Gastrocnemius medialis (tissue), 4 donors: ENCODE measurements around the gene DHPS. TPM values are rescaled to one million over a fixed set of nuclear protein-coding genes. Genes with fewer than 3 reads are reported as not detected.

Experiments used
- ATAC-seq, 2 donors: fragments of 150-250 bp; one replicate each; pipeline ENCODE4 v1.9.1; 2016
- DNase-seq, 2 donors: peaks; one replicate each; pipeline ENCODE4 v3.0.0-alpha.2; 2019
- H3K27ac ChIP-seq, 4 donors: fragments of 200-600 bp; sonication (generic); 1 replicate in 1 of 4; 2 replicates in 3 of 4; pipeline ENCODE4 v1.5.1; 2016 to 2018; ENCODE audit warnings: mild to moderate bottlenecking in 2 of 4, moderate library complexity in 1 of 4
- H3K27me3 ChIP-seq, 3 donors: fragments of 200-600 bp; sonication (generic) in 2 of 3; 1 replicate in 1 of 3; 2 replicates in 2 of 3; pipeline versions ENCODE4 v1.5.1 to v1.6.0; 2016 to 2019; ENCODE audit warnings: mild to moderate bottlenecking in 1 of 3, moderate library complexity in 1 of 3
- H3K36me3 ChIP-seq, 2 donors: fragments of 200-600 bp; sonication (generic) in 1 of 2; one replicate each; pipeline ENCODE4 v1.5.1; 2017 to 2018
- H3K4me1 ChIP-seq, 2 donors: fragments of 200-600 bp; sonication (generic) in 1 of 2; one replicate each; pipeline ENCODE4 v1.5.1; 2016 to 2017; ENCODE audit warnings: mild to moderate bottlenecking in 2 of 2
- H3K4me3 ChIP-seq, 4 donors: fragments of 200-600 bp; sonication (generic) in 3 of 4; 1 replicate in 1 of 4; 2 replicates in 3 of 4; pipeline ENCODE4 v1.5.1; 2016 to 2019; ENCODE audit warnings: mild to moderate bottlenecking in 2 of 4
- H3K9me3 ChIP-seq, 3 donors: fragments of 200-600 bp; sonication (generic) in 2 of 3; 1 replicate in 1 of 3; 2 replicates in 2 of 3; pipeline ENCODE4 v1.5.1; 2016 to 2019
- POLR2A ChIP-seq, 2 donors: fragments of 450-650 bp; IDR thresholded peaks; one replicate each; pipeline ENCODE4 v1.6.1; 2017; ENCODE audit warnings: antibody characterized with exemption in 2 of 2, mild to moderate bottlenecking in 2 of 2, moderate library complexity in 2 of 2
- in situ Hi-C, 4 donors: fragments of 200-750 bp; cut with MboI; loops; one replicate each; pipeline versions ENCODE4 v1.15.0 to v1.8.0; 2017; ENCODE audit warnings: low sequenced_read_pairs in 4 of 4
- intact Hi-C: fragments of 100-400 bp; cut with DNase I; formaldehyde crosslinking; loops from one replicate; pipeline ENCODE4 v1.15.1; 2023; ENCODE audit warnings: low total_unique reads
- total RNA-seq, 4 donors: library from RNA; depleted of rRNA; stranded (reverse); fragments of >200 nt; gene quantifications; one replicate each; pipeline versions ENCODE4 v1.1.0 to v1.2.3, GENCODE V29; 2016
- TF ChIP-seq, protein P1 (sequence below), 5 experiments: fragments of 450-650 bp in 3 of 5; fragments of 200-600 bp in 2 of 5; sonication (generic) in 2 of 5; IDR thresholded peaks in 4 of 5; conservative IDR thresholded peaks in 1 of 5; 1 replicate in 4 of 5; 2 replicates in 1 of 5; pipeline ENCODE4 v1.5.1; 2016 to 2019; ENCODE audit warnings: antibody characterized with exemption in 5 of 5, mild to moderate bottlenecking in 3 of 5, moderate library complexity in 3 of 5

DHPS gene
- total RNA-seq, 4 donors from 2014 or later, result 115 to 184 (median 127) TPM

GRCh38 chr19:12695096-12695495, 13.4 kb upstream of the DHPS start:
- Histone ChIP-seq H3K27me3 (no peaks in the 10 kb centered on the region), H3K9me3 (no peaks in the 10 kb centered on the region), H3K4me1 (peaks cover 9 to 16% of the 10 kb centered on the region in 2 donors), H3K27ac (no peak overlapping the region), H3K36me3 (peaks cover 0 to 4% of the 10 kb centered on the region in 2 donors), H3K4me3 (no peak overlapping the region)
- intact Hi-C loops (no loop called here), in situ Hi-C loops (no loop called here)
- ATAC-seq, result no peak
- TF ChIP-seq, protein P1, sequence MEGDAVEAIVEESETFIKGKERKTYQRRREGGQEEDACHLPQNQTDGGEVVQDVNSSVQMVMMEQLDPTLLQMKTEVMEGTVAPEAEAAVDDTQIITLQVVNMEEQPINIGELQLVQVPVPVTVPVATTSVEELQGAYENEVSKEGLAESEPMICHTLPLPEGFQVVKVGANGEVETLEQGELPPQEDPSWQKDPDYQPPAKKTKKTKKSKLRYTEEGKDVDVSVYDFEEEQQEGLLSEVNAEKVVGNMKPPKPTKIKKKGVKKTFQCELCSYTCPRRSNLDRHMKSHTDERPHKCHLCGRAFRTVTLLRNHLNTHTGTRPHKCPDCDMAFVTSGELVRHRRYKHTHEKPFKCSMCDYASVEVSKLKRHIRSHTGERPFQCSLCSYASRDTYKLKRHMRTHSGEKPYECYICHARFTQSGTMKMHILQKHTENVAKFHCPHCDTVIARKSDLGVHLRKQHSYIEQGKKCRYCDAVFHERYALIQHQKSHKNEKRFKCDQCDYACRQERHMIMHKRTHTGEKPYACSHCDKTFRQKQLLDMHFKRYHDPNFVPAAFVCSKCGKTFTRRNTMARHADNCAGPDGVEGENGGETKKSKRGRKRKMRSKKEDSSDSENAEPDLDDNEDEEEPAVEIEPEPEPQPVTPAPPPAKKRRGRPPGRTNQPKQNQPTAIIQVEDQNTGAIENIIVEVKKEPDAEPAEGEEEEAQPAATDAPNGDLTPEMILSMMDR (IDR thresholded peaks at IDR 0.05 in 4 of 5, conservative IDR thresholded peaks at IDR 0.05 in 1 of 5), result no peak
- TF ChIP-seq POLR2A (IDR thresholded peaks at IDR 0.05), result no peak
- DNase-seq, result no peak

DNA sequence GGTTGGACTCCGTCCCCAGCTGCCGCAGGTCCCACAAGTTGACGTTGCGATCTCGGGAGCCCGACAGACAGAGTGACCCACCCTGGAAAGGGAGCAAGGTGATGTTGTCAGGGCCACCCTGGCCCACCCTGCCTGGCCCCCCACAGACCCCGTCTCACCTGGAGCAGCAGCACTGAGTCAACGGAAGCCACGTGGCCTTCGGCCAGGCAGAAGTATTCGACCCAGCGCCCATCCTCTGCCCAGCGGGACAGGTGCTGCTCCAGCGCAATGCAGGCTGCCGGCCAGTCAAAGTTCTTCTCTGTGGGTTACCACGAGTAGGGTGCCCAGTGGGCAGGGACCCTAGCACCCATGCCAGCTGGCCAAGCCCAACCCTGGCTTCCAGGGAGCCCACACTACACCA, 13.0 kb upstream of the DHPS start:
- no peaks in the 10 kb centered on the region for H3K27me3 ChIP-seq
- ATAC-seq (no peak), DNase-seq (no peak)
- peaks cover 9 to 16% of the 10 kb centered on the region in 2 donors for H3K4me1 ChIP-seq
- in situ Hi-C loops, result no loop called here
- H3K4me3 ChIP-seq, result no peak overlapping the region
- no peaks in the 10 kb centered on the region for H3K9me3 ChIP-seq
- intact Hi-C loops, result no loop called here
- no peak overlapping the region for H3K27ac ChIP-seq
- no peak for TF ChIP-seq POLR2A (IDR thresholded peaks at IDR 0.05)
- TF ChIP-seq, protein P1 (IDR thresholded peaks at IDR 0.05 in 4 of 5, conservative IDR thresholded peaks at IDR 0.05 in 1 of 5), result no peak
- H3K36me3 ChIP-seq, result no peaks in the 10 kb centered on the region

GRCh38 chr19:12692960-12693359, 11.3 kb upstream of the DHPS start:
- intact Hi-C loops (no loop called here), in situ Hi-C loops (no loop called here)
- no peaks in the 10 kb centered on the region for H3K36me3 ChIP-seq
- H3K4me3 ChIP-seq, result no peak overlapping the region
- H3K4me1 ChIP-seq, result peaks cover 9 to 16% of the 10 kb centered on the region in 2 donors
- no peaks in the 10 kb centered on the region for H3K27me3 ChIP-seq
- no peak for ATAC-seq
- H3K27ac ChIP-seq, result no peak overlapping the region
- no peak for TF ChIP-seq POLR2A (IDR thresholded peaks at IDR 0.05)
- TF ChIP-seq, protein P1 (IDR thresholded peaks at IDR 0.05 in 4 of 5, conservative IDR thresholded peaks at IDR 0.05 in 1 of 5), result no peak
- no peaks in the 10 kb centered on the region for H3K9me3 ChIP-seq
- DNase-seq, result no peak

- TF ChIP-seq, protein P1 (IDR thresholded peaks at IDR 0.05 in 4 of 5, conservative IDR thresholded peaks at IDR 0.05 in 1 of 5), result no peak
- TF ChIP-seq POLR2A (IDR thresholded peaks at IDR 0.05), result no peak
- no peaks in the 10 kb centered on the region for H3K36me3 ChIP-seq
- in situ Hi-C loops (no loop called here), intact Hi-C loops (no loop called here)
- DNase-seq (no peak), ATAC-seq (no peak)
- H3K4me1 ChIP-seq, result no peaks in the 10 kb centered on the region
- no peaks in the 10 kb centered on the region for H3K27me3 ChIP-seq
- H3K4me3 ChIP-seq, result no peak overlapping the region
- no peaks in the 10 kb centered on the region for H3K9me3 ChIP-seq
- no peak overlapping the region for H3K27ac ChIP-seq
Observed at GRCh38 chr19:12689581-12690216, 8.0 kb upstream of the DHPS start.

- in situ Hi-C loops (no loop called here), intact Hi-C loops (no loop called here)
- Histone ChIP-seq H3K4me1 (no peaks in the 10 kb centered on the region), H3K9me3 (no peaks in the 10 kb centered on the region), H3K4me3 (no peak overlapping the region), H3K36me3 (no peaks in the 10 kb centered on the region), H3K27me3 (no peaks in the 10 kb centered on the region), H3K27ac (no peak overlapping the region)
- no peak for ATAC-seq
- no peak for DNase-seq
- TF ChIP-seq POLR2A (IDR thresholded peaks at IDR 0.05), result no peak
- TF ChIP-seq, protein P1 (IDR thresholded peaks at IDR 0.05 in 4 of 5, conservative IDR thresholded peaks at IDR 0.05 in 1 of 5), result no peak
Observed at GRCh38 chr19:12689012-12689411, 7.3 kb upstream of the DHPS start.
